ENCODE measurements around the gene DLG2.

GRCh38 chr11:85170184-85170583 lies 457.0 kb downstream of the DLG2 start:
- no peak for TF ChIP-seq CTCF (conservative IDR thresholded peaks at IDR 0.05; ENCODE audit: low read depth, low read length)
- TF ChIP-seq POLR2A (IDR thresholded peaks at IDR 0.05; ENCODE audit: low read depth, low read length), result no peak
- no peak for TF ChIP-seq SMC3 (IDR thresholded peaks at IDR 0.05; ENCODE audit: low read depth, low read length)
- TF ChIP-seq MAFK (IDR thresholded peaks at IDR 0.05; ENCODE audit: low read depth, low read length), result no peak
- no peak for TF ChIP-seq MXI1 (IDR thresholded peaks at IDR 0.05; ENCODE audit: borderline replicate concordance, low read depth, low read length)

Measured in IMR-90 (cell line).